Measurements from ENCODE around the gene STARD3NL. TPM values are rescaled to one million over a fixed set of nuclear protein-coding genes. Genes with fewer than 3 reads are reported as not detected.
"Not testable (repeated sequence)": the region's sequence is repeated elsewhere in the genome, so short reads cannot be mapped to it uniquely, and the experiment has no call there.

STARD3NL gene
- total and polyA plus RNA-seq, 2 of the 13 experiments (the other 11 are each of a cell fraction or from before 2014, with no cell fraction given) = 37.3 to 42.3 TPM

DNA sequence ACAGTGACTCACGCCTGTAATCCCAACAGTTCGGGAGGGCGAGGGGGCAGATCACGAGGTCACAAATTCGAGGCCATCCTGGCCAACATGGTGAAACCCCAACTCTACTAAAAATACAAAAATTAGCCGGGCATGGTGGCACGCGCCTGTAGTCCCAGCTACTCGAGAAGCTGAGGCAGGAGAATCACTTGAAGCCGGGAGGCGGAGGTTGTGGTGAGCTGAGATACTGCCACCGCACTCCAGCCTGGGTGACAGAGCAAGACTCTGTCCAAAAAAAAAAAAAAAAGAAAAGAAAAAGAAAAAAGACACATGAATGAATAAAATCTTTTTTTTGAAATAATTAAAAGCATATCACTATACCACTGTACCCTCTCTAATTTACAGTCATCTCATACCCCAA lies 83.6 kb downstream of the STARD3NL start:
- H3K27ac ChIP-seq (ENCODE audit: extremely low read length, insufficient read depth, low read length); H3K79me2 ChIP-seq (ENCODE audit: insufficient read depth, low read length); H3K27me3 ChIP-seq (ENCODE audit: control insufficient read depth in 1 of 2, insufficient read depth in 2 of 2, low read length in 2 of 2); H4K20me1 ChIP-seq (ENCODE audit: insufficient read depth, low read length); H2AFZ ChIP-seq (ENCODE audit: low read length); DNase-seq (ENCODE audit: low spot score); BruUV-seq (replicated peaks); H3K4me1 ChIP-seq (ENCODE audit: insufficient read depth, low read length); ATAC-seq; H3K4me3 ChIP-seq (replicated peaks in 1 of 3; ENCODE audit: insufficient read depth in 1 of 3, low read depth in 2 of 3, low read length in 3 of 3); intact Hi-C loops (cut with micrococcal nuclease; ENCODE audit: unreplicated experiment); POLR2A ChIA-PET; CTCF ChIA-PET (ENCODE audit: low intra/inter-chr PET ratio, low total read pairs); in situ Hi-C loops (cut with HindIII; ENCODE audit: extremely low pct_ligation_motif_present, low pct_unique_long_range_greater_than_20kb); H3K36me3 ChIP-seq (replicated peaks in 1 of 2; ENCODE audit: control insufficient read depth in 1 of 2, insufficient read depth in 2 of 2, low read length in 2 of 2); FAIRE-seq; H3K9ac ChIP-seq (ENCODE audit: insufficient read depth, low read depth, low read length); H3K9me3 ChIP-seq (ENCODE audit: low read length); H3K4me2 ChIP-seq (ENCODE audit: low read depth, low read length): not testable (repeated sequence)
- 46% methylated on average over 12 of the region's 12 CpGs for WGBS (ENCODE audit: low lambda C conversion rate)

DNA sequence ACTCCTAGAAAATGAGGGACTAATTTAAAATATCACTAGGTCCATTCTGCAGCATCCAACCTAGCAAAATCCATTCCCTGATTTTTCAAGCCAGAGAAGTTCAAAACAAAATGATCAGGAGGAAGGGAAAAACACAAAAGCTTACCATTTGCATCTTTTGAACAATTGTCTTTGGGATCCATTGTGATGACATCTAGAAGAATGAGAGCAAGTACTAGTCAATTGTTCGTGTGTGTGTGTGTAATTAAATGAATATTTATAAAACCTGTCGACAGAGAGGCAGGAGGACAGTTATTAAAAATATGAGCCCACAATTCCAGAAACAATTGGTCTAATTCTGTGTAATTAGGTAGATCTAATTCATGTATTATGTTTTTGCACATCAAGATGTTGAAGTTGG lies 84.0 kb downstream of the STARD3NL start:
- H3K4me2 ChIP-seq (ENCODE audit: low read depth, low read length); H3K9me3 ChIP-seq (ENCODE audit: low read length); H3K9ac ChIP-seq (ENCODE audit: insufficient read depth, low read depth, low read length); BruUV-seq (replicated peaks); H3K36me3 ChIP-seq (replicated peaks in 1 of 2; ENCODE audit: control insufficient read depth in 1 of 2, insufficient read depth in 2 of 2, low read length in 2 of 2); ATAC-seq; H3K27ac ChIP-seq (ENCODE audit: extremely low read length, insufficient read depth, low read length); H3K4me3 ChIP-seq (replicated peaks in 1 of 3; ENCODE audit: insufficient read depth in 1 of 3, low read depth in 2 of 3, low read length in 3 of 3); H3K27me3 ChIP-seq (ENCODE audit: control insufficient read depth in 1 of 2, insufficient read depth in 2 of 2, low read length in 2 of 2); CTCF ChIA-PET (ENCODE audit: low intra/inter-chr PET ratio, low total read pairs); H4K20me1 ChIP-seq (ENCODE audit: insufficient read depth, low read length); FAIRE-seq; POLR2A ChIA-PET; intact Hi-C loops (cut with micrococcal nuclease; ENCODE audit: unreplicated experiment); H3K79me2 ChIP-seq (ENCODE audit: insufficient read depth, low read length); in situ Hi-C loops (cut with HindIII; ENCODE audit: extremely low pct_ligation_motif_present, low pct_unique_long_range_greater_than_20kb); H3K4me1 ChIP-seq (ENCODE audit: insufficient read depth, low read length); H2AFZ ChIP-seq (ENCODE audit: low read length); DNase-seq (ENCODE audit: low spot score): not testable (repeated sequence)
- 4% methylated on average over 2 of the region's 2 CpGs for WGBS (ENCODE audit: low lambda C conversion rate)

DNA sequence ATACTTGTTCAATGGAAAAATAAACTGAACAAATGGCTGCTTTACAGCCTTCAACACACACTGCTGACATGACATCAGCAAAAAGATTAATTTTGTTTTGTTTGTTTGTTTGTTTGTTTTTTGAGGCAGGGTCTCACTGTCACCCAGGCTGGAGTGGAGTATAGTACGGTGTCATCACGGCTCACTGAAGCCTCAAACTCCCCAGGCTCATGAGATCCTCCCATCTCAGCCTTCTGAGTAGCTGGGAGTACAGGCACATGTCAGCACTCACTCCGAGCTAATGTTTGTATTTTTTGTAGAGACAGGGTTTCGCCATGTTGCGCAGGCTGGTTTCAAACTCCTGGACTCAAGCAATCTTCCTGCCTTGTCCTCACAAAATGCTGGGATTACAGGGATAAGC lies 84.5 kb downstream of the STARD3NL start:
- CTCF ChIA-PET (ENCODE audit: low intra/inter-chr PET ratio, low total read pairs) = no interaction called here
- no TSS peak for BruUV-seq (replicated peaks)
- H3K9me3 ChIP-seq (ENCODE audit: low read length) = no peaks in the 10 kb centered on the region
- H3K36me3 ChIP-seq (replicated peaks in 1 of 2; ENCODE audit: control insufficient read depth in 1 of 2, insufficient read depth in 2 of 2, low read length in 2 of 2) = no peaks in the 10 kb centered on the region
- no peaks in the 10 kb centered on the region; a peak in 1 of 5 replicates for H3K27me3 ChIP-seq (ENCODE audit: control insufficient read depth in 1 of 2, insufficient read depth in 2 of 2, low read length in 2 of 2)
- no peak for TF ChIP-seq ZNF124 (CRISPR knock-in tag; IDR thresholded peaks at IDR 0.05)
- TF ChIP-seq ZNF274 (CRISPR knock-in tag; IDR thresholded peaks at IDR 0.05) = no peak
- no peak for TF ChIP-seq ZNF768 (CRISPR knock-in tag; IDR thresholded peaks at IDR 0.05)
- no peak for TF ChIP-seq MAFF (IDR thresholded peaks at IDR 0.05; ENCODE audit: low read depth, low read length)
- TF ChIP-seq ZNF432 (CRISPR knock-in tag; IDR thresholded peaks at IDR 0.05; ENCODE audit: borderline replicate concordance) = no peak
- no peak for TF ChIP-seq CCDC6 (CRISPR knock-in tag; IDR thresholded peaks at IDR 0.05)
- no peak for TF ChIP-seq ZNF20 (CRISPR knock-in tag; IDR thresholded peaks at IDR 0.05)
- DNase-seq (ENCODE audit: low spot score) (no peak), FAIRE-seq (no peak), ATAC-seq (no peak)
- 15% methylated on average over 4 of the region's 5 CpGs for WGBS (ENCODE audit: low lambda C conversion rate)
- no peaks in the 10 kb centered on the region for H3K4me1 ChIP-seq (ENCODE audit: insufficient read depth, low read length)
- no peak overlapping the region for H3K4me2 ChIP-seq (ENCODE audit: low read depth, low read length)
- no peak overlapping the region for H3K9ac ChIP-seq (ENCODE audit: insufficient read depth, low read depth, low read length)
- H4K20me1 ChIP-seq (ENCODE audit: insufficient read depth, low read length) = no peaks in the 10 kb centered on the region
- H2AFZ ChIP-seq (ENCODE audit: low read length) = no peak overlapping the region
- in situ Hi-C loops (cut with HindIII; ENCODE audit: extremely low pct_ligation_motif_present, low pct_unique_long_range_greater_than_20kb) (no loop called here), intact Hi-C loops (cut with micrococcal nuclease; ENCODE audit: unreplicated experiment) (no loop called here)
- POLR2A ChIA-PET = no interaction called here
- no peak overlapping the region for H3K4me3 ChIP-seq (replicated peaks in 1 of 3; ENCODE audit: insufficient read depth in 1 of 3, low read depth in 2 of 3, low read length in 3 of 3)
- H3K79me2 ChIP-seq (ENCODE audit: insufficient read depth, low read length) = no peaks in the 10 kb centered on the region
- no peak overlapping the region for H3K27ac ChIP-seq (ENCODE audit: extremely low read length, insufficient read depth, low read length)

DNA sequence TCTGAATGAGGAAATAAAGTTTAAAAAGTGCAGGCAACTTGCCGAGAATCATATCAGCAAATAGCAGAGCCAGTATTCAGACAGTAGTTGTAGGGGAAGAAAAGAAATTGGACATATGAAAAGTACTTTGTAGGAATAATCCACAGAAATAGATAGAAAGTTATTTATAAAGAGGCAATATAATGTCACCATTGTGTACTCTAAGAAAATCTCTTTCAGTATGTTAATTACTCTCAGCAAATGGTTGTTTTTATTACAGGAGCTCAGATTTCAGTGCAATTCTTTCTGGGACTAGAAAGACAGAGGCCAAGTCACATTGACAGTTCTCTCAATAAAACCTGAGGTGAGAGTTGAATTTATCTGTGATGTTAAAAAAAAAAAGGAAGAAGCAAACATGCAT lies 85.2 kb downstream of the STARD3NL start:
- CTCF ChIA-PET (ENCODE audit: low intra/inter-chr PET ratio, low total read pairs); H3K9me3 ChIP-seq (ENCODE audit: low read length); ATAC-seq; H3K36me3 ChIP-seq (replicated peaks in 1 of 2; ENCODE audit: control insufficient read depth in 1 of 2, insufficient read depth in 2 of 2, low read length in 2 of 2); H2AFZ ChIP-seq (ENCODE audit: low read length); BruUV-seq (replicated peaks); FAIRE-seq; intact Hi-C loops (cut with micrococcal nuclease; ENCODE audit: unreplicated experiment); POLR2A ChIA-PET; DNase-seq (ENCODE audit: low spot score); H3K4me2 ChIP-seq (ENCODE audit: low read depth, low read length); H3K27ac ChIP-seq (ENCODE audit: extremely low read length, insufficient read depth, low read length); H3K79me2 ChIP-seq (ENCODE audit: insufficient read depth, low read length); H3K4me1 ChIP-seq (ENCODE audit: insufficient read depth, low read length); H4K20me1 ChIP-seq (ENCODE audit: insufficient read depth, low read length); H3K9ac ChIP-seq (ENCODE audit: insufficient read depth, low read depth, low read length); in situ Hi-C loops (cut with HindIII; ENCODE audit: extremely low pct_ligation_motif_present, low pct_unique_long_range_greater_than_20kb); H3K4me3 ChIP-seq (replicated peaks in 1 of 3; ENCODE audit: insufficient read depth in 1 of 3, low read depth in 2 of 3, low read length in 3 of 3); H3K27me3 ChIP-seq (ENCODE audit: control insufficient read depth in 1 of 2, insufficient read depth in 2 of 2, low read length in 2 of 2): not testable (repeated sequence)
- WGBS (ENCODE audit: low lambda C conversion rate) = 0% methylated on average over 1 of the region's 1 CpG
